KMS-11 (cell line): ENCODE results near the gene RAB40A.

ENCODE experiments used
- H2AFZ ChIP-seq: fragments of 200-600 bp; sonication (generic); 2 replicates; pipeline ENCODE4 v1.6.1; 2016; ENCODE audit warnings: antibody characterized with exemption, mixed run types, low read depth
- H3K27ac ChIP-seq: fragments of 200-600 bp; sonication (generic); 2 replicates; pipeline ENCODE4 v1.6.1; 2016; ENCODE audit warnings: mild to moderate bottlenecking, mixed run types
- H3K27me3 ChIP-seq: fragments of 200-600 bp; sonication (generic); 2 replicates; pipeline ENCODE4 v1.6.1; 2017; ENCODE audit warnings: mild to moderate bottlenecking, low read depth, mixed run types, moderate library complexity; ENCODE audit not compliant: insufficient read depth
- H3K36me3 ChIP-seq: fragments of 200-600 bp; sonication (generic); 2 replicates; pipeline ENCODE4 v1.6.1; 2017; ENCODE audit warnings: mild to moderate bottlenecking, mixed run types; ENCODE audit not compliant: insufficient read depth
- H3K4me1 ChIP-seq: fragments of 200-600 bp; sonication (generic); 2 replicates; pipeline ENCODE4 v1.6.1; 2016; ENCODE audit warnings: mild to moderate bottlenecking, low read depth, mixed run types; ENCODE audit not compliant: poor library complexity, severe bottlenecking
- H3K4me2 ChIP-seq: fragments of 200-600 bp; sonication (generic); 2 replicates; pipeline ENCODE4 v1.7.0; 2016; ENCODE audit warnings: mild to moderate bottlenecking, mixed run types
- H3K4me3 ChIP-seq: fragments of 200-600 bp; sonication (generic); IDR thresholded peaks from 2 replicates; pipeline ENCODE4 v1.6.1; 2017; ENCODE audit warnings: low read depth, low read length, mixed read lengths; ENCODE audit not compliant: insufficient read depth
- H3K79me2 ChIP-seq: fragments of 200-600 bp; sonication (generic); 2 replicates; pipeline ENCODE4 v1.6.1; 2016; ENCODE audit warnings: low read depth, mixed run types; ENCODE audit not compliant: insufficient read depth
- H3K9ac ChIP-seq: fragments of 200-600 bp; sonication (generic); 2 replicates; pipeline ENCODE4 v1.6.1; 2016; ENCODE audit warnings: mild to moderate bottlenecking, mixed run types
- H4K20me1 ChIP-seq: fragments of 200-600 bp; sonication (generic); 2 replicates; pipeline ENCODE4 v1.6.1; 2016; ENCODE audit warnings: mild to moderate bottlenecking, mixed run types; ENCODE audit not compliant: insufficient read depth
- TF ChIP-seq, protein P1 (sequence below): fragments of 200-600 bp; sonication (generic); conservative IDR thresholded peaks from 2 replicates; pipeline ENCODE4 v1.6.1; 2017; ENCODE audit warnings: low read depth, mild to moderate bottlenecking, antibody characterized with exemption, low read length, moderate library complexity, mixed read lengths

RAB40A gene

DNA sequence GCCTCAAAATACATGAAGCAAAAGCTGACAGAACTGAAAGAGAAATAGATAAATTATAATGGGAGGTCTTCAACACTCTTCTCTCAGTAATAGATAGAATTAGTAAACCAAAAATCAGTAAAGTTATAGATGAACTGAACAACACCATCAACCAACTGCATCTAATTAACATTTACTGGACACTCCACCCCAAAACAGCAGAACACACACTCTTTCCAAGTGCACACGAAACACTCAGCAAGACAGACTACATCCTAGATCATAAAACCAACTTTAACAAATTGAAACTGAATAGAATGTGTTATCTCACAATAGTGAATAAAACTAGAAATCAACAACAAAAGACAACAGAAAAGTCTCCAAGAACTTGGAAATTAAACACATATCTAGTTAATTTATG is 41.0 kb upstream of the RAB40A start:
- Histone ChIP-seq H3K27me3 (no peaks in the 10 kb centered on the region), H2AFZ (no peak overlapping the region), H3K9ac (no peak overlapping the region), H3K4me2 (no peak overlapping the region), H3K36me3 (no peaks in the 10 kb centered on the region), H3K27ac (no peak overlapping the region), H3K4me3 (no peak overlapping the region), H3K79me2 (no peaks in the 10 kb centered on the region), H3K4me1 (peaks cover 28% of the 10 kb centered on the region), H4K20me1 (no peaks in the 10 kb centered on the region)
- TF ChIP-seq, protein P1, sequence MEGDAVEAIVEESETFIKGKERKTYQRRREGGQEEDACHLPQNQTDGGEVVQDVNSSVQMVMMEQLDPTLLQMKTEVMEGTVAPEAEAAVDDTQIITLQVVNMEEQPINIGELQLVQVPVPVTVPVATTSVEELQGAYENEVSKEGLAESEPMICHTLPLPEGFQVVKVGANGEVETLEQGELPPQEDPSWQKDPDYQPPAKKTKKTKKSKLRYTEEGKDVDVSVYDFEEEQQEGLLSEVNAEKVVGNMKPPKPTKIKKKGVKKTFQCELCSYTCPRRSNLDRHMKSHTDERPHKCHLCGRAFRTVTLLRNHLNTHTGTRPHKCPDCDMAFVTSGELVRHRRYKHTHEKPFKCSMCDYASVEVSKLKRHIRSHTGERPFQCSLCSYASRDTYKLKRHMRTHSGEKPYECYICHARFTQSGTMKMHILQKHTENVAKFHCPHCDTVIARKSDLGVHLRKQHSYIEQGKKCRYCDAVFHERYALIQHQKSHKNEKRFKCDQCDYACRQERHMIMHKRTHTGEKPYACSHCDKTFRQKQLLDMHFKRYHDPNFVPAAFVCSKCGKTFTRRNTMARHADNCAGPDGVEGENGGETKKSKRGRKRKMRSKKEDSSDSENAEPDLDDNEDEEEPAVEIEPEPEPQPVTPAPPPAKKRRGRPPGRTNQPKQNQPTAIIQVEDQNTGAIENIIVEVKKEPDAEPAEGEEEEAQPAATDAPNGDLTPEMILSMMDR = no peak

DNA sequence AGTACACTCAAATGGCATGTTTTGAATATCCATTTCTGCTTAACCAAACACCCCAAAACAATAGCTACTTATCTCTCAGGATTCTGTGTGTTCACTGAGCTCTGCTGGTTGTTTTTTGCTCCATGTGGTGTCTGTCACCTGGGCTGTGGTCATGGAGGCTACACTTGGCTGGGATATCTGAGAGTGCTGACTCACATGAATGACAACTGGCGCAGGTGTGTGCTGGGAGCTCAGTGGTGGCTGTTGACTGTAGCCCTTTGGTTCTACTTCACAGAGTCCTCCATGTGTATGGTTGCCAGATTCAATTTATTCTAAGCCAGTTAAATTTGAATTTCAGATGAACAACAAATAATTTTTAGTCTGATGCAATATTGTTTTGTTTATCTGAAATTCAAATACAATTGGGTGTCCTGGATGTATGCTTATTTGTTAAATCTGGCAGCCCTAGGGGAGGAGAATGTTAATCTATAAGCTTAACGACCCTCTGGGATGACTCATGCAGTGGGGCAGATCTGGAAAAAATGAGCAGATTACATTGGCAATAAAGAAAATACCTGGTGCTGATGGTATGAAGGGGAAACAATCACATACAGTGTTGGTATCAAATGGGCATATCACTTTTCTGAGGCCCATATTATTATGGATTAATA is 37.8 kb upstream of the RAB40A start:
- Histone ChIP-seq H3K4me2 (peak overlapping the region; percentile 80), H3K36me3 (no peaks in the 10 kb centered on the region), H3K79me2 (no peaks in the 10 kb centered on the region), H3K27ac (peak overlapping the region; percentile 50), H3K9ac (no peak overlapping the region), H3K4me1 (peaks cover 28% of the 10 kb centered on the region), H2AFZ (peak overlapping the region; percentile 41; the same call in 1 of the 2 replicates), H3K27me3 (no peaks in the 10 kb centered on the region), H3K4me3 (no peak overlapping the region), H4K20me1 (no peaks in the 10 kb centered on the region)
- TF ChIP-seq, protein P1 = no peak

DNA sequence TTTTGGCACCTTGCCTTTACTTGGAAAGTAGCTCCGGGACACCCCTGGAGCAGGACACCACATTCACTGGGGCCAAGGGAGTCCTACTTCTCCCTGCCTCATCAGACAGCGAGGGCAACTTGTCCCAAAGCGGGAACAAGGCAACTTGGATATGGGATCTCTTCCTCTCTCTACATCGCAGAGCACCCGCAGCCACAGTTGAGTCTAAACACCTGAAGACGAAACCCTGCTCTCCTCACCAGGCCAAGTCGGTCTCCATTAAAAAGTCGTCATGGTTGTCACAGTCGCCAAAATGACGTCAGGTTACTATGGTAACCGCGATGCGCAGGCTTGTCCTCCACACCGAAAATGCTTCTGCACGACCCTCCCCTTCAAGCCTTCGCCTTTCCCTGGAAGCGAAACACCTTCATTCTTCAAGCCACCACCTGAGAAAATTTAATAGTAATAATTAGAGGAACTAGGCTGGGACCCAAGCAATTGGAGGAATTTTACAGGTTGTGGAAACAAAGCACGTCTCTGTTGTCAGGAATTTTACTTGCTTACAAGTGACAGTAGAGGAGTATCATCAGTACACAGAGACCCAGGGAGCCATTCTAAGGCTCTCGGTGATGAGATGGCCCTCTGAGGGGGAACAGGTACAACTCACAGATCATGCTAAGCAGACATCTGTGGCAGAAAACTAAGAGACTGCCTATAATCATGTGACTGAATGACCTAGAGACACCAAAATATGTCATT is 35.6 kb upstream of the RAB40A start:
- no peak overlapping the region for H3K4me2 ChIP-seq
- no peaks in the 10 kb centered on the region for H3K79me2 ChIP-seq
- no peaks in the 10 kb centered on the region for H3K27me3 ChIP-seq
- no peak overlapping the region for H3K4me3 ChIP-seq
- H3K9ac ChIP-seq = no peak overlapping the region
- no peaks in the 10 kb centered on the region for H3K36me3 ChIP-seq
- H3K4me1 ChIP-seq = peaks cover 28% of the 10 kb centered on the region
- H2AFZ ChIP-seq = no peak overlapping the region
- TF ChIP-seq, protein P1 = no peak
- H4K20me1 ChIP-seq = no peaks in the 10 kb centered on the region
- H3K27ac ChIP-seq = no peak overlapping the region

DNA sequence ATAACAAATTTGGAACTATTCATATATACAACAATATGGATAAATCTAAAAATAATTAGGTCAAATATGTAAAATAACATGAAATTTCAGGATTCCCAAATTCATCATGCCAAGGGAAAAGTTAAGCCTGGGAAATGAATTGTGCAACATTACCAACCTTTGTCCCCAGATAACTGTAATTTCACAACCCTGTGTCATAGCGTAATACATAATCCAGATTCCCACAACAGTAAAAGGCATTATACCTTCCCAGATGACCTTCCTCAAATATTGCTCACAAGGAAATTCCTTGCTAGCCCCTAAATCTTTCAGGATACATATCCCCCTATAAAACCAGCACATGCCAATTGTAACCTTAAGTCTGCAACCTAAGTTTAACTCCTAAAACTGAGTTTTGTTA is 32.9 kb upstream of the RAB40A start:
- Histone ChIP-seq H3K27ac (no peak overlapping the region), H4K20me1 (no peaks in the 10 kb centered on the region), H3K36me3 (no peaks in the 10 kb centered on the region), H2AFZ (no peak overlapping the region), H3K79me2 (no peaks in the 10 kb centered on the region), H3K4me2 (no peak overlapping the region), H3K4me1 (peaks cover 13% of the 10 kb centered on the region), H3K9ac (no peak overlapping the region), H3K4me3 (no peak overlapping the region), H3K27me3 (no peaks in the 10 kb centered on the region)
- TF ChIP-seq, protein P1 = no peak
